Lower leg skin (tissue), 4 donors: ENCODE measurements around the gene HEPN1. TPM values are rescaled to one million over a fixed set of nuclear protein-coding genes. Genes with fewer than 3 reads are reported as not detected.
"Not testable (repeated sequence)": the region's sequence is repeated elsewhere in the genome, so short reads cannot be mapped to it uniquely, and the experiment has no call there.

Experiments used
- DNase-seq, 2 donors: peaks; one replicate each; pipeline ENCODE4 v3.0.0-alpha.2; 2019; ENCODE audit warnings: low spot score in 2 of 2
- H3K4me3 ChIP-seq: fragments of 200-600 bp; sonication (generic); 2 replicates; pipeline ENCODE4 v1.5.1; 2017; ENCODE audit warnings: mild to moderate bottlenecking, low read depth; ENCODE audit not compliant: poor library complexity, severe bottlenecking
- POLR2A ChIP-seq, 2 donors: fragments of 450-650 bp; IDR thresholded peaks; one replicate each; pipeline ENCODE4 v1.6.1; 2016 to 2017; ENCODE audit warnings: antibody characterized with exemption in 2 of 2, mild to moderate bottlenecking in 1 of 2, moderate library complexity in 1 of 2
- WGBS, 2 donors: methylation state at CpG; one replicate each; pipeline ENCODE4 v1.1.5; 2018; 5-methylcytosine and 5-hydroxymethylcytosine counted together
- intact Hi-C: fragments of 100-400 bp; cut with DNase I; formaldehyde crosslinking; loops from one replicate; pipeline ENCODE4 v1.15.0; 2023; ENCODE audit warnings: low total_unique reads
- total RNA-seq, 4 donors: library from RNA; depleted of rRNA; stranded (reverse); fragments of >200 nt; gene quantifications; one replicate each; pipeline ENCODE4 v1.1.0, GENCODE V29; 2016
- TF ChIP-seq, protein P1 (sequence below), 3 donors: fragments of 450-650 bp; IDR thresholded peaks; one replicate each; pipeline ENCODE4 v1.5.1; 2016; ENCODE audit warnings: antibody characterized with exemption in 3 of 3, mild to moderate bottlenecking in 3 of 3, moderate library complexity in 2 of 3

HEPN1 gene
- total RNA-seq, 4 donors from 2014 or later, result not detected

GRCh38 chr11:124951341-124951740 lies 32.3 kb downstream of the HEPN1 start:
- intact Hi-C loops, result loop anchor here (5.0 to 10.0 kb wide), 2 partner anchors 193 to 396 kb away; no protein-coding TSS in a partner anchor
- 65 to 85% methylated on average over 3 of the region's 3 CpGs for whole genome bisulfite sequencing, 2 donors
- no peak overlapping the region for H3K4me3 ChIP-seq
- TF ChIP-seq, protein P1, sequence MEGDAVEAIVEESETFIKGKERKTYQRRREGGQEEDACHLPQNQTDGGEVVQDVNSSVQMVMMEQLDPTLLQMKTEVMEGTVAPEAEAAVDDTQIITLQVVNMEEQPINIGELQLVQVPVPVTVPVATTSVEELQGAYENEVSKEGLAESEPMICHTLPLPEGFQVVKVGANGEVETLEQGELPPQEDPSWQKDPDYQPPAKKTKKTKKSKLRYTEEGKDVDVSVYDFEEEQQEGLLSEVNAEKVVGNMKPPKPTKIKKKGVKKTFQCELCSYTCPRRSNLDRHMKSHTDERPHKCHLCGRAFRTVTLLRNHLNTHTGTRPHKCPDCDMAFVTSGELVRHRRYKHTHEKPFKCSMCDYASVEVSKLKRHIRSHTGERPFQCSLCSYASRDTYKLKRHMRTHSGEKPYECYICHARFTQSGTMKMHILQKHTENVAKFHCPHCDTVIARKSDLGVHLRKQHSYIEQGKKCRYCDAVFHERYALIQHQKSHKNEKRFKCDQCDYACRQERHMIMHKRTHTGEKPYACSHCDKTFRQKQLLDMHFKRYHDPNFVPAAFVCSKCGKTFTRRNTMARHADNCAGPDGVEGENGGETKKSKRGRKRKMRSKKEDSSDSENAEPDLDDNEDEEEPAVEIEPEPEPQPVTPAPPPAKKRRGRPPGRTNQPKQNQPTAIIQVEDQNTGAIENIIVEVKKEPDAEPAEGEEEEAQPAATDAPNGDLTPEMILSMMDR (IDR thresholded peaks at IDR 0.05), result no peak
- TF ChIP-seq POLR2A (IDR thresholded peaks at IDR 0.05), result no peak
- no peak for DNase-seq

DNA sequence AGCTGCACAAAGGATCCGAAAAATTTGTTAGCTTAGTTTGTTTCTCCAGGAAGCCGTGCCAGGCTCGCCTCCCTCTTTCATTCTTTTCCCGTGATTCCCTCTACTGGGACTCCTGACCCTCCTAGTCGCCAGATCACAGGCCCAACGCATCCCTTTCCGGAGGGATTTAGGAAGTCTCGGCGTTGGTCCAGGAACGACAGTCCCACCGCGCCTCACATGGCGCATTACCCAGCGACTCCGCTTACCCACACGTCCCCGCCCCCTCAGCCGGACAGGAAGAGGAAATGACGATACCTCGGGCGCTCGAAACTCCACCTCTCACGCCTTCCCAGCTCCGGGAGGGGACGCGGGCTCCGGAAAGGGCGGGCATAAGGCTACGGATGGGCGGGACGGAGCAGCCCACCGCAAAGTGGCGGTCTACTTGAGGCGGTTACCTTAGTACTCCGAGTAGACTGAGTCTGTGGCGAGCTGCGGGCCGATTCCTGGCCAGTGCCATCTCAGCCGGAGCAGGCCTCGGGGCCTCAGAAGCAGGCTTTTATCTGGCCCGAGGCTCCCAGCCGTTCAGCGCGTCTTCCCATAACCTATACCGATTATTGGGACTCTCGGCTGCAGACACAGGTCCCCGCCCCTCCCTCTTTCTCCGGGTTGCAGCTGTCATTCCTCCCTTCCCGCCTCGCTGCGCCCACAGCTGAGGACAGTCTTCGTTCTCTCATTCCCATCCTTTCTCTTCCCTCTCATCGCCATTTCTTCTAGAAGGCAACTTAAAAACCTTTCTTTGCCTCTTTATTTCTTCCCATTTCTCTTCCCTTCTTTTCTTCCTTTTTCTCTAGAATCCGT lies 34.9 kb downstream of the HEPN1 start, which contains the start of gene CCDC15:
TSS of gene CCDC15 (plus strand) at position 450 of the 837 bp plus-strand sequence. CDS start 531 bp downstream, outside the sequence.
- TF ChIP-seq POLR2A (IDR thresholded peaks at IDR 0.05), result peak in 1 of 2 donors; percentile 51
- TF ChIP-seq, protein P1 (IDR thresholded peaks at IDR 0.05), result no peak
- peak; percentile 95 to 99 for DNase-seq
- peak within 1 kb of the TSS; percentile 36 for H3K4me3 ChIP-seq
- 0% methylated on average over 52 to 54 of the region's 54 CpGs for WGBS, 2 donors
- intact Hi-C loops, result loop anchor here (5.0 to 10.0 kb wide), 2 partner anchors 191 to 393 kb away; no protein-coding TSS in a partner anchor

DNA sequence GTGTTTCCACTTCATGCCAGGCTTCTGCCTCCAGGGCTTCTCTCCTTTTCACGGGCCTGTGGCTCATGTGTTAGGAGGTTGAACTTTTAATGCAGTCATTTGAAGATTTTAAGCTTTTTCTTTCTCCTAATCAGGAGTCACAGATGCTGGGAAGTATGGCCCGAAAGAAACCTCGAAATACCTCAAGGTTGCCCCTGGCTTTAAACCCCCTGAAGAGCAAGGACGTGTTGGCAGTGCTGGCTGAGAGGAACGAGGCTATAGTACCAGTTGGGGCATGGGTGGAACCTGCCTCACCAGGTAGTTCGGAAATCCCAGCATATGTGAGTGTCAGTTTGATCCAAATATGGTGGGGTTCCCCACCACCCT lies 35.5 kb downstream of the HEPN1 start:
- no peak for DNase-seq
- intact Hi-C loops, result loop anchor here (5.0 to 10.0 kb wide), 2 partner anchors 190 to 393 kb away; no protein-coding TSS in a partner anchor
- WGBS, 2 donors, result 24% methylated on average over 6 of the region's 6 CpGs
- TF ChIP-seq POLR2A (IDR thresholded peaks at IDR 0.05), result no peak
- TF ChIP-seq, protein P1 (IDR thresholded peaks at IDR 0.05), result no peak
- no peak overlapping the region for H3K4me3 ChIP-seq

GRCh38 chr11:124955035-124955434 lies 36.0 kb downstream of the HEPN1 start:
- TF ChIP-seq, protein P1 (IDR thresholded peaks at IDR 0.05), result no peak
- no peak for TF ChIP-seq POLR2A (IDR thresholded peaks at IDR 0.05)
- H3K4me3 ChIP-seq, result no peak overlapping the region
- DNase-seq, result no peak
- intact Hi-C loops, result loop anchor here (10.0 kb wide), 1 partner anchor 190 kb away; no protein-coding TSS in a partner anchor

DNA sequence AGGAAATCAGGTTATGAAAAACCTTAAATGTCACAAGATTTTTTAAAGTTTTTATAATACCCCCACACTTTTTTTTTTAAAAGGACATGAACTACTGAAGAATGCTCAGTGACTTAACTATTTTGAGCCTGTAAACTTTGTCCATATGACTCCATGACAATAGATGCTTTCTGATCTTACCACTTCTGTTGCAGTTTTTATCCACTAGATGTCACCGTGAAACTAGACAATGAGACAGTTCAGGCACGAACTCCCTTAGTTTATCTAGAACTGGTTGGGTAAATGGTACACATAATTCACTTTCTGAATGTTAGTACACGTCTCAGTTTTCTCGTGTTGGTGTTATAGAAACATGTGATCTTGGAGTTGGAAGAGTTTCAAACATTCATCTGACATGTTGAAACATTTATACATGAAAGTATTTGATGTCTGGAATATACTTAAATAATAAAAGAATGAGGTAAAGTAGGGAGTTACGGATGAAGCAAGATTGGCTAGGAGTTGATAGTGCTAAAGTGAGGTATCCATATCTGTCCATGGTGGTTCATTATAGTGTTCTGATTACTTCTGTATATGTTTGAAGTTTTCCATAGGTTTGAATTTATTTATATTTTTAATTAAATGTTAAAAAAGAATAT lies 43.0 kb downstream of the HEPN1 start:
- H3K4me3 ChIP-seq, result no peak overlapping the region
- TF ChIP-seq, protein P1 (IDR thresholded peaks at IDR 0.05), result no peak
- intact Hi-C loops, result loop anchor here (10.0 kb wide), 1 partner anchor 463 kb away; no protein-coding TSS in a partner anchor
- no peak for DNase-seq
- WGBS, 2 donors, result 11 to 16% methylated on average over 5 of the region's 5 CpGs

- not testable (repeated sequence) for H3K4me3 ChIP-seq, DNase-seq
- WGBS, 2 donors, result 90 to 94% methylated on average over 13 of the region's 13 CpGs
- intact Hi-C loops, result loop anchor here (10.0 kb wide), 1 partner anchor 457 kb away; no protein-coding TSS in a partner anchor
These were observed 49.1 kb downstream of the HEPN1 start for GRCh38 chr11:124968197-124968596.
